Measurements from ENCODE around the gene TMEM117.

DNA sequence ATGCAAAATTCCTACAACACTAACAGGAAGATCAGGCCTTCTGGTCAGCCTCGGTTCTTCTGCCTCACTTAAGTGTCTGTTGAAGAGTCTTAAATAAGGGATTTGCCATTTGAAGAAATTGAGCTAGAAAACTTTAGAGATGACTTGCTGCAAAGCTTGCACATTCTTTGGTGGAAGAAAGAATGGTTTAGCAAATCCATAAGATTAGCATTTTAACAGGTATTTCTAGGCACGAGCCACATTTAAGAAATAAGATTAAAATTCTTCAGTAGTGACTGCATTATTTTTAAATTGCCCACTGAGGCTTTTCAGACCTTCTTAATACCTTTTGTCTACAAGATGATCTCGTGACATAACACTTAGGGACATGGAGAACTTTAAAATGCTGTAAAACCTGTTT, 327.1 kb downstream of the TMEM117 start:
- TF ChIP-seq, protein P1, sequence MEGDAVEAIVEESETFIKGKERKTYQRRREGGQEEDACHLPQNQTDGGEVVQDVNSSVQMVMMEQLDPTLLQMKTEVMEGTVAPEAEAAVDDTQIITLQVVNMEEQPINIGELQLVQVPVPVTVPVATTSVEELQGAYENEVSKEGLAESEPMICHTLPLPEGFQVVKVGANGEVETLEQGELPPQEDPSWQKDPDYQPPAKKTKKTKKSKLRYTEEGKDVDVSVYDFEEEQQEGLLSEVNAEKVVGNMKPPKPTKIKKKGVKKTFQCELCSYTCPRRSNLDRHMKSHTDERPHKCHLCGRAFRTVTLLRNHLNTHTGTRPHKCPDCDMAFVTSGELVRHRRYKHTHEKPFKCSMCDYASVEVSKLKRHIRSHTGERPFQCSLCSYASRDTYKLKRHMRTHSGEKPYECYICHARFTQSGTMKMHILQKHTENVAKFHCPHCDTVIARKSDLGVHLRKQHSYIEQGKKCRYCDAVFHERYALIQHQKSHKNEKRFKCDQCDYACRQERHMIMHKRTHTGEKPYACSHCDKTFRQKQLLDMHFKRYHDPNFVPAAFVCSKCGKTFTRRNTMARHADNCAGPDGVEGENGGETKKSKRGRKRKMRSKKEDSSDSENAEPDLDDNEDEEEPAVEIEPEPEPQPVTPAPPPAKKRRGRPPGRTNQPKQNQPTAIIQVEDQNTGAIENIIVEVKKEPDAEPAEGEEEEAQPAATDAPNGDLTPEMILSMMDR (IDR thresholded peaks at IDR 0.05), result no peak
- no peak for TF ChIP-seq POLR2A (IDR thresholded peaks at IDR 0.05)
